HEK293T (cell line): ENCODE results near the gene OVCA2.

ENCODE experiments used
- ARNT ChIP-seq: fragments of 450-650 bp; IDR thresholded peaks from 2 replicates; pipeline ENCODE4 v1.6.1; 2017; ENCODE audit warnings: mild to moderate bottlenecking
- BHLHE40 ChIP-seq: fragments of 450-650 bp; IDR thresholded peaks from 2 replicates; pipeline ENCODE4 v1.6.1; 2016; ENCODE audit warnings: mild to moderate bottlenecking, moderate library complexity, borderline replicate concordance
- CTBP1 ChIP-seq: fragments of 450-650 bp; IDR thresholded peaks from 2 replicates; pipeline ENCODE4 v1.6.1; 2016; ENCODE audit warnings: borderline replicate concordance
- ELF4 ChIP-seq: fragments of 450-650 bp; IDR thresholded peaks from 2 replicates; pipeline ENCODE4 v1.6.1; 2017; ENCODE audit warnings: antibody characterized with exemption
- FOXA1 ChIP-seq: fragments of 450-650 bp; IDR thresholded peaks from 2 replicates; pipeline ENCODE4 v1.6.1; 2016; ENCODE audit warnings: mild to moderate bottlenecking
- FOXK2 ChIP-seq: fragments of 450-650 bp; IDR thresholded peaks from 2 replicates; pipeline ENCODE4 v1.6.1; 2016; ENCODE audit warnings: mild to moderate bottlenecking
- FOXM1 ChIP-seq: fragments of 450-650 bp; IDR thresholded peaks from 2 replicates; pipeline ENCODE4 v1.6.1; 2017; ENCODE audit warnings: mild to moderate bottlenecking, borderline replicate concordance
- LEF1 ChIP-seq: fragments of 450-650 bp; IDR thresholded peaks from 2 replicates; pipeline ENCODE4 v1.6.1; 2017; ENCODE audit warnings: mild to moderate bottlenecking, borderline replicate concordance
- NFRKB ChIP-seq: fragments of 450-650 bp; IDR thresholded peaks from 2 replicates; pipeline ENCODE4 v1.6.1; 2016; ENCODE audit warnings: mild to moderate bottlenecking, moderate library complexity
- PKNOX1 ChIP-seq: fragments of 450-650 bp; IDR thresholded peaks from 2 replicates; pipeline ENCODE4 v1.6.1; 2016
- SP1 ChIP-seq: fragments of 450-650 bp; IDR thresholded peaks from 2 replicates; pipeline ENCODE4 v1.6.1; 2017
- TARDBP ChIP-seq: fragments of 450-650 bp; IDR thresholded peaks from 2 replicates; pipeline ENCODE4 v1.6.1; 2016
- ZNF384 ChIP-seq: fragments of 450-650 bp; IDR thresholded peaks from 2 replicates; pipeline ENCODE4 v1.6.1; 2016

- no peak for TF ChIP-seq FOXM1
- TF ChIP-seq ELF4, result no peak
- TF ChIP-seq NFRKB, result no peak
- no peak for TF ChIP-seq SP1
- no peak for TF ChIP-seq LEF1
- no peak for TF ChIP-seq ARNT
- no peak for TF ChIP-seq ZNF384
- no peak for TF ChIP-seq FOXK2
- no peak for TF ChIP-seq BHLHE40
- no peak for TF ChIP-seq TARDBP
- TF ChIP-seq FOXA1, result no peak
- TF ChIP-seq CTBP1, result no peak
- TF ChIP-seq PKNOX1, result no peak
Measured at GRCh38 chr17:2013994-2014317, 27.9 kb upstream of the OVCA2 start.
